Keratinocyte (primary cell): Measurements from ENCODE around the gene STX7.

ENCODE experiments used
- CTCF ChIP-seq, 3 experiments: IDR thresholded peaks in 1 of 3; conservative IDR thresholded peaks in 1 of 3; optimal IDR thresholded peaks in 1 of 3; 2 replicates in 2 of 3; 3 replicates in 1 of 3; pipeline versions ENCODE3 to v1.5.1; 2011; ENCODE audit warnings: low read length in 3 of 3, mild to moderate bottlenecking in 3 of 3, moderate library complexity in 2 of 3, control low read depth in 1 of 3, inconsistent platforms in 1 of 3; ENCODE audit not compliant: insufficient read depth in 2 of 3; ENCODE audit errors: extremely low read depth in 1 of 3
- EZH2 ChIP-seq: IDR thresholded peaks from one replicate; pipeline ENCODE4 v1.6.1; 2012; ENCODE audit warnings: inconsistent platforms, mild to moderate bottlenecking, low read length, moderate library complexity

- TF ChIP-seq EZH2, result no peak
- TF ChIP-seq CTCF (optimal IDR thresholded peaks at IDR 0.05 in 1 of 3, IDR thresholded peaks at IDR 0.05 in 1 of 3, conservative IDR thresholded peaks at IDR 0.05 in 1 of 3; ENCODE audit: extremely low read depth in 1 of 3, insufficient read depth in 2 of 3, low read length in 3 of 3), result no peak
Observed at GRCh38 chr6:132511831-132512220, 1.1 kb downstream of the STX7 start.
